ENCODE data around the gene HYAL3.

HYAL3 gene

GRCh38 chr3:50327943-50328691, 28.9 kb upstream of the HYAL3 start, which contains the start of gene TUSC2:
Gene TUSC2, minus strand, starts transcription at chr3:50328223. Its CDS starts 124 bp downstream, at chr3:50328099.
- peak; percentile 87 to 94 (median 92) for DNase-seq

- DNase-seq: no peak
Observed at GRCh38 chr3:50327129-50327528, 27.9 kb upstream of the HYAL3 start.

DNA sequence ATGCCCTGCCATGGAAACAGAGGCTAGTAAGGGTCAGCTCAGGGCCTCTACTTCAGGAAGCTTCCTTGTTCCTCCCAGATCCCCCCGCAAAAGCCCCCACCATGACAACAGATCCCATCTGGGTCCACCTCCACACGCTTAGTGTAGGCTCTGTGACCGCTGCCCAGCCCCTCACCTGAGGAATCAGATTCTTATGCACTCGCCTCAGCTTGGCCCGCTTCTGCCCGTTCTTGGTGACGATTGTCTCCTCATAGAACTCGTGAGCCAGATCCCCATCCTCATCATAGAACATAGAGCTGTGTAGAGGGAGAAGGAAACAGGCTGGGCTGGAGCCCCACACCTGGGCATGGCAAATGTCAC, 27.0 kb upstream of the HYAL3 start:
- DNase-seq: no peak

DNA sequence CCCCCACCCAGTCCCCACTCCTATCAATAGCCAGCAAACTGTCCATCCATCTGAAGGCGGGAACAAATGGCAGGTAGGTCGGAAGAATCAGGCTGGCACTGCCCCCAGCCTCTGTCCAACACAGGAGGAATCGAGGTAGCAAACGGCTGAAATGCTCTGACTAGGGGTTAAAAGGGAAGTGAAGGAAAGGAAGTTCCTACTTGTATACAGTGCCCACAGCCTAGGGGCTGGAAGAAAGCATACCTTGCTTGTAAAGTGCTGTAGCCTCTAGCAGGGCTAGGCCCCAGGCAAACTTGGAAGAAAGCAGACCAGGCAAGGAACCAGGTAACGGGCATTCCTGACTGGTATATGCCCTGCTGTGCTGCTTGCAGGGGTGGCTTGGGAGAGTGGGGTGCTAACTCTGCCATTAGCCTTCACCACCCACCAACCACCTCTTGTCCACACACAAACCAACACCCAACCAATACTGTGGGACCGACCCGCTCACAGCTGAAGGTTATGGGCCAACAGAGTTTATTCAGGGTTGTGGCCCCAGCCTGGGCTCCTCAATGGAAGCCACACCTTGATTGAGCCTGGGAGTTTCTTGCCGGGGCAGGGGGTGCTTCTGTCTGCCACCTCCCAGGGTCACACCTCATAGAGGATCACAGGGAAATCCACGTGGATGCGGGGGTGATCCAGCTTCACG, 26.4 kb upstream of the HYAL3 start:
- no peak for DNase-seq

GRCh38 chr3:50325113-50325480, 25.9 kb upstream of the HYAL3 start:
- DNase-seq: no peak

- peak; percentile 5 to 46 (median 34) for DNase-seq
Observed at GRCh38 chr3:50324351-50325112, 25.3 kb upstream of the HYAL3 start.

DNA sequence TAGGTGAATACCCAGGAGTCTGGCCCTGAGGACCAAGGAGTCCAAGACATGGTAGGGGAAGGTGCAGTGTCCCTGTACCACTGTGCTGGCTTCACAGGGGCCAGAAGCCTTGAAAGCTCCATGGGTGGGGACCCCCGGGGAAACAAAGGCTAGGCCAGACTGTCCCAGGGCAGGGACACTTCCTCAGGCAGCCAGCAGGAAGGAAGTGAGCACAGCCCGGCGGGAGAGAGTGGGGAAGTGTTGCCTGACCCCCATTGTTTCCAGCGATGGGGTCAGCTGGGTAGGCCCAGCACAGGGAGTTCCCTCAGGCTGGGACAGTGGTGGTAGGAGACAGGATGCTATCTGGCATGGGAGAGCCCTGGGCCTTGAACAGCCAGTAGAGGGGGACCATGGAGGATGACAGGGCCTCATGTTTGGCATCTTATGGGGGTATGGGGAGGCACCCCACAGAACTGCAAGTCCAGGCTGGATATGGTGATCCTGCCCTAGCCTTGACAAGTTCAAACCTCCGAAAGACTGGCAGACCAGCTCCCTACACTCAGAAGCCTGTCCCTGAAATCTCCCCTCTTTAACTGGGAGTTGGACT, 24.5 kb upstream of the HYAL3 start:
- DNase-seq: no peak

DNA sequence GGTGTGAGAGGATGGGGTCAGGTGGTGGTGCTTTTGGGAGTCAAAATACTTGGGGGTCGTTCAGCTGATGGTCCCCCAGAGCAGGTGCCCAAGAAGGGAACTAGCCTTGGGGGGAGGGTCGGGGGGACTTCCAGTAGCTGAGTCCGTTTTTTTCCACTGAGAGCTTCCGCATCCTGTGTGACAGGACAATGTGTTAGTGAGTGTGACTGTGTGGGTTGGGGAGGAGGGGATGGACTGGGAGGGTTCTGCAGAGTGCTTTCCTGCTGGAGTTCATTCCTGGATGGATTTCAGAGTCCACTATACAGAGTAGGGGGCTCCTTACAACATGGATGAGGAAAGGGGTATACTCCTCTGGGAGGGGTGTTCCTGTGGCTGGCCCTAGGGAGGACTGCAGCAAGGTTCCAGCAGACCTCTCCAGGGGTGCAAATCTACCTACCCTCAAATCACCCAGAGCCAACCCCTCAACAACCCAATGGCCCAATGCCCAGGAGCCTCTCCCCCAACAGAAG, 23.9 kb upstream of the HYAL3 start:
- no peak for DNase-seq

DNA sequence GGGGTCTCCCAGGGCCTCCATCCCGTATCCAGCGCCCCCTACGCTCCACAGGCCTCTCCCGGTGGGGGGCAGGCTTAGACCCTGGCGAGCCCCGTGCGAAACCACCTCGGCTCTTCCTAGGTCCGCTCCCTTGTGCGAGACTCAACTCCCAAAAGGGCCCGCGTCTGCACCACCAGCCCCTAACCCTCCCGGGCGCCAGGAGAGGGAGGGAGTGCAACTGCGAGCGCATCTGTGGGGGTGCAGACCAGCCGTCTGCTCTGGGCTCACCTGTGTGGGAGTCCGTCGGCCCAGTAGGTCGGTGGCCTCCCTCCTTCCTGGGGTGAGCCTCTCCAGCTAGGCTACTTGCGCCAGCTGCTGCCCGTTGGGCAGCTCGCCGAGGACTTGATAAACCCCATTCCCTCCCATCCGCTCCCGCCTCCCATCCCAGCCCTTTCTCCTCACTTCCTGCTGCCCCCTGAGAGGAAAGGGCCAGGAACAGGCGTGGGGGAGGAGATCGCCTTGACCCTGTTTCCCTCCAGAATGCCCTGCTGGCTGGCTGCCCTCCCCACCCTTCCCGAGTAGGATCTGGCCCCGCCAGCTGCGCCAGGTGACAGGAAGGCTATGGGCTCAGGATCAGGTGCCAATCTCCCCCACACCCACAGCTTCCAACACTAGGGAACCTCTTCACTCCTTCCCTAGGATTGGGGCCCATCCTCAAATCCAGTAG, 23.3 kb upstream of the HYAL3 start, which contains the start of gene HYAL2:
TSS of gene HYAL2 (minus strand) at position 360 of the 706 bp plus-strand sequence. CDS start 2,256 bp downstream, outside the sequence.
- no peak for DNase-seq

DNA sequence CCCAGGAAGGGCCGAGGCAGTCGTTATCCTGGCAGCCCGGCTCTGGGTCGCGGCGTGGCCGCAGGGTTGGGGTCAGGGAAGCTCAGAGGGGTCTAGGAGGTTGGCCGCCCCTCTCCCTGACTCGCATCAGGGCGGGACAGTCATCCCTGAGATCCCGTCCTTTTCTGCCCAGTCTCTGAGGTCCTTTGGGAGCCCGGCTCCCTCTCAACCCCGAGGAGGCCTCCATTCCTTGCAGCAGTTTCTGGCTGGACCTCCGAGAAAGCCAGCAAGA, 22.8 kb upstream of the HYAL3 start:
- no peak for DNase-seq

GRCh38 chr3:50321336-50322114, 22.3 kb upstream of the HYAL3 start:
- DNase-seq: peak; percentile 72 to 91 (median 79)

DNA sequence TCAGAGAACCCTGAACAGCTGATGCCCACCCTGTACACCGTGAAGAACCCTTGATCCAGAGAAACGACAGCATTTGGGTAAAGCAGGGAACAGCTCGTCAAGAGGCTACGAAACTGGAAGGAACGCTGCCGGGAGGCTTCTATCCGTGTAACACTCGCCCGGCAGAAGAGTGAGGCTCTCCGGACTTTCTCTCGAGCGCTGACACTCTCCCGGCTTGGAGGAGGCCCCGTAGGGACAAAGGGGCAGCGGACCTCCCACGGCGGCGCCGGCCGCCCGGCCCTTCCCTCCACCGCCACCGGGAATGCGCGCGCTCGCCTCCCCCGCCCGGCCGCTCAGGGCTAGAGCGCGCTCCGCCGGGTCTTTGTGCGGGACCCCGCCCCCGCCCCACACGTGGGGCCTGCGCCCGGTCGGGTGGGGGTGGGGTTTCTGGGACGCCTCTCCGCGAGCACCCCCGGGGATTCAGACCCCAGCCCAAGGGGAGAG, 21.7 kb upstream of the HYAL3 start:
- peak in 5 of 6 experiments; percentile 33 to 85 (median 69) for DNase-seq

- no peak for DNase-seq
Observed at GRCh38 chr3:50319894-50320625, 20.9 kb upstream of the HYAL3 start.

- DNase-seq: no peak
Observed at GRCh38 chr3:50319181-50319893, 20.1 kb upstream of the HYAL3 start.

DNA sequence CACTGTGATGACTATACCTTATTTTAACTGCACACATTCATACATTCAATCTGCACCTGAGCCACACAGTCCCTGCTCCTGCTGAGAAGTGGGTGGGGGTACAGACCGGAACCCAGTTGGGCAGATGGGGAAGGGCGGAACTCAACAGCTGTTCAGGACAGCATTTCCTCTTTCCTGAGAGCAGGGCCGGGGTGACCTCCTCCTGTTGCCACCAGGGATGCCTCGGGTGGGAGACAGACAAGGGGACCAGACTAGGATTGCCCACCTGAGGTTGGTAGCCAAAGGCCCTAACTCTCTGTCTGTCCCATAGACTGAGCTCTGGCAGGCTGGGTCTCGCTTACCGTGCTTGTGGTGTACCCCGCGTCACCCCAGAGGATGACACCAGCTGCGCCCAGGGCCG, 19.4 kb upstream of the HYAL3 start:
- DNase-seq: no peak

- no peak for DNase-seq
Observed at GRCh38 chr3:50318163-50318562, 19.0 kb upstream of the HYAL3 start.

DNA sequence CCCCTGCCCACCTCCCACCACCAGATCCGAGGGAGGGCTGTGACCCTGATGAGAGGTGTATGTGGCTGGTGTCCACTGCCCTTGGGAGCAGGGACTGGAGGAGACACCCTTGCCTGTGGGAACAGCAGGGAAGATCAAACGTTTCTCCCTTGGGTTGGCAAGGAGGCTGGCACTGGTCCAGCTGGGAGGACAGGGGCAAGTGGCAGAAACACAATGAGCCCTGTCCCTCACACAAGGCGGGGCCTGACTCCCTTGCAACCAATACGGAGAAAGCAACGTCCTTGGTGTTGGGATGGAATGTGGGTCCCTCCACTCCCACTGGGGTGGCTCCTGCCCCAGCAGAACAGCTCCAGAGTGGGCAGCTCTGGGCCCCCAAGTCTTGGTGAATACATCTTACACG, 18.1 kb upstream of the HYAL3 start:
- no peak for DNase-seq

- no peak for DNase-seq
Observed at GRCh38 chr3:50316657-50317242, 17.5 kb upstream of the HYAL3 start.

GRCh38 chr3:50314816-50315215, 15.6 kb upstream of the HYAL3 start:
- DNase-seq: no peak

DNA sequence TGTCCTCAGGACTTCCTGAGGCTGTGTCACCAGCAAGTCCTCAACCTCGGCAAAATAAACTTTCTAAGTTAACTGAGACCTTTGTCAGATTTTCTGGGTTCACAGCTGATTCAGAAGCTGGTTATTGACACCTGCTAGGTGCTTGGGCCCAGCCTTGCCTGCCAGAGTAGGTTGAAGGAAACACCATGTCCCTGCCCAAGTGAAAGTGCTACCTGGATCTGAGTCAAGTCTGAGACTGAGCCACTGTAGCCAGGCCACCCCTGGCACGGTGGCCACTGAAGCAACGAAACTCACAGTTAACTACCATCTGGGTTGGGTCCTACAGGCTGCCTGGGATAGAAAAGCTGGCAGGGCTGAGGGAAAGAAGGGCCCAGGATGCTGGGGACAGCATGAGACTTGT, 15.1 kb upstream of the HYAL3 start:
- no peak for DNase-seq
